ENCODE data around the gene ULK1. TPM values are rescaled to one million over a fixed set of nuclear protein-coding genes. Genes with fewer than 3 reads are reported as not detected.

Gene ULK1
- total RNA-seq, 1 experiment from 2014 or later, result 34.2 TPM

DNA sequence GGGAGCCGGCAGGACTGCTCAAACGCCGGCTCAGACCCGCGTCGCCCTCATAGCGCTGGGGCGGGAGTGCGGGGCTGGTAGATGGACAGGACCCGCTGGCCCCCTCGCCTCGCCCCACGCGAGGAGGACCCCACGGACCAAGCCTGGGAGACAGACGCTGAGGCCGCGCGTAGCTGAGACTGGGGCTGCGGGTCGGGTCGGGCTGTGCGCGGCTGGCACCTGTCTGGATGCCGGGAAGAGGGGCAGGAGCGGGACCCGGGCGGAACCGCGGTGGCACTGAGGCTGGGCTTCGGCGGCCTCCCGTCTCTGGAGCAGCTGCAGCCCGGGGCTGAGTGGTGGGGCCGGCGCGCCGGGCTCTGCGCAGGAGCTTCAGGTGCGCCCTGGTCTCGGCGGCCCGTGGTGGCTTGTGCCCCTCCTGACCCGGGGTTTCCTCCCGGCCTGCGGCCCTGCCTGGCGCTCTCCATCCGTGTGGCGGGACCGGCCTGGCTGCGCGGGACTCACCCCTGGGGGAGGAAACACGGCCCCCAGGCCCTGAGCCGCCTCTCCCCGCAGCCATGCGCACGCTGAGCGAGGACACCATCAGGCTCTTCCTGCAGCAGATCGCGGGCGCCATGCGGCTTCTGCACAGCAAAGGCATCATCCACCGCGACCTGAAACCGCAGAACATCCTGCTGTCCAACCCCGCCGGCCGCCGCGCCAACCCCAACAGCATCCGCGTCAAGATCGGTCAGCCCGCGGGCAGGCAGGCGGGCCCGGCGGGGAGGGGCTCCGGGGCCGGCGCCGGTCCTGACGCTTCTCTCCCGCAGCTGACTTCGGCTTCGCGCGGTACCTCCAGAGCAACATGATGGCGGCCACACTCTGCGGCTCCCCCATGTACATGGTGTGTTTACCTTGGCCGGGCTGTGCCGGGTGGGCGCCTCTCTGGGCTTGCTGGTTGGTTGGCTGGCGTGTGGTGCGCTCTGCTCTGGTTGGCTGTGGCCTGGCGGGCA, 14.0 kb downstream of the ULK1 start:
- no peak for DNase-seq (ENCODE audit: low read depth, low spot score)
- Histone ChIP-seq H3K36me3 (ENCODE audit: control insufficient read depth in 1 of 2, insufficient read depth in 2 of 2, low read length in 2 of 2) (no peaks in the 10 kb centered on the region; a peak in 1 of 4 replicates), H3K27ac (ENCODE audit: low read depth, low read length) (no peak overlapping the region), H3K9ac (ENCODE audit: low read length) (no peak overlapping the region), H4K20me1 (ENCODE audit: insufficient read depth) (no peaks in the 10 kb centered on the region), H3K9me3 (ENCODE audit: control insufficient read depth in 1 of 2, insufficient read depth in 1 of 2, low read depth in 1 of 2, low read length in 2 of 2) (no peaks in the 10 kb centered on the region), H3K27me3 (ENCODE audit: insufficient read depth, low read length) (no peaks in the 10 kb centered on the region), H3K79me2 (ENCODE audit: insufficient read depth, low read length) (no peaks in the 10 kb centered on the region), H3K9me2 (ENCODE audit: insufficient read depth) (no peaks in the 10 kb centered on the region), H3K4me3 (replicated peaks in 1 of 2; ENCODE audit: low read depth in 1 of 2, low read length in 2 of 2) (no peak overlapping the region), H3K4me2 (ENCODE audit: low read length) (no peak overlapping the region), H2AFZ (ENCODE audit: low read depth, low read length, poor library complexity, severe bottlenecking) (no peak overlapping the region), H3K4me1 (ENCODE audit: control insufficient read depth in 1 of 2, insufficient read depth in 2 of 2, low read length in 2 of 2) (peaks cover 12 to 14% of the 10 kb centered on the region in 2 experiments)
- TF ChIP-seq ZNF274 (IDR thresholded peaks at IDR 0.05; ENCODE audit: low read depth, low read length) (no peak), ELF1 (IDR thresholded peaks at IDR 0.05; ENCODE audit: borderline replicate concordance, low read depth) (no peak), CBX3 (IDR thresholded peaks at IDR 0.05; ENCODE audit: low read depth) (no peak)
- no TSS peak for BruUV-seq (replicated peaks)
- intact Hi-C loops (cut with micrococcal nuclease), result no loop called here
- POLR2A ChIA-PET, result no interaction called here
- RAD21 ChIA-PET (ENCODE audit: low non-redundant PET in 1 of 2, low total read pairs in 2 of 2, uncharacterized antibody in 2 of 2, unreplicated experiment in 2 of 2), result no interaction called here
- CTCF ChIA-PET, result no interaction called here
- ATAC-seq, result no peak

DNA sequence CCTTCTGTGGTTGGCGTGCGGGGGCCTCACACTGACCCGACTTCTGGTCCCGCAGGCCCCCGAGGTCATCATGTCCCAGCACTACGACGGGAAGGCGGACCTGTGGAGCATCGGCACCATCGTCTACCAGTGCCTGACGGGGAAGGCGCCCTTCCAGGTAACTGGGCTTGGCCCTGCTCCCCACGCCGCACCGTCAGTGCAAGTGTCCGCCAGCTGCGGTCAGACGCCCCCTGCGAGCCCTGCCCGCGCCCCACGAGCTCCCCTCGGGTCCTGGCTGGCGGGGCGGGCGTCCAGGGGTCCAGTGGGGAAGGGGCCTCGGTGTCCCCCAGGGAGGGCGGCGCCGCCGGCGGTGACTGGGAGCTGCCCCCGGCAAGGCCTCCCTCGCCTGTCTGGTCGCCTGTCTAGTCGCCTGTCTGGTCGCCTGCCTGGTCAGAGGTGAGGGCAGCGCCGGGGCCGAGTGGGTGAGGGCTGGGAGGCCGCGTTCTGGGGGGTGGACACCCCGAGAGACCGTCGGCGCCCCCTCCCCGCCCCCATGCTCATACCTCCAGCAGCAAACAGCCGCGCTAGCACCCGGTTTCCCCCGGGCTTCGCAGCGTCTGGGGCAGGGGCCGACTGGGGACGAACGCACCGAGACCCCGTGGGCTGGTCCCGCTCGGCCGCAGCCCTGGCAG, 14.8 kb downstream of the ULK1 start:
- BruUV-seq (replicated peaks), result no TSS peak
- TF ChIP-seq, protein P1, sequence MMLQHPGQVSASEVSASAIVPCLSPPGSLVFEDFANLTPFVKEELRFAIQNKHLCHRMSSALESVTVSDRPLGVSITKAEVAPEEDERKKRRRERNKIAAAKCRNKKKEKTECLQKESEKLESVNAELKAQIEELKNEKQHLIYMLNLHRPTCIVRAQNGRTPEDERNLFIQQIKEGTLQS (IDR thresholded peaks at IDR 0.05), result no peak
- no peak for TF ChIP-seq EZH2 (IDR thresholded peaks at IDR 0.05)
- TF ChIP-seq POLR2AphosphoS5 (IDR thresholded peaks at IDR 0.05; ENCODE audit: low read depth, low read length), result no peak
- TF ChIP-seq, protein P2, sequence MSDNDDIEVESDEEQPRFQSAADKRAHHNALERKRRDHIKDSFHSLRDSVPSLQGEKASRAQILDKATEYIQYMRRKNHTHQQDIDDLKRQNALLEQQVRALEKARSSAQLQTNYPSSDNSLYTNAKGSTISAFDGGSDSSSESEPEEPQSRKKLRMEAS (IDR thresholded peaks at IDR 0.05), result no peak
- TF ChIP-seq, protein P3, sequence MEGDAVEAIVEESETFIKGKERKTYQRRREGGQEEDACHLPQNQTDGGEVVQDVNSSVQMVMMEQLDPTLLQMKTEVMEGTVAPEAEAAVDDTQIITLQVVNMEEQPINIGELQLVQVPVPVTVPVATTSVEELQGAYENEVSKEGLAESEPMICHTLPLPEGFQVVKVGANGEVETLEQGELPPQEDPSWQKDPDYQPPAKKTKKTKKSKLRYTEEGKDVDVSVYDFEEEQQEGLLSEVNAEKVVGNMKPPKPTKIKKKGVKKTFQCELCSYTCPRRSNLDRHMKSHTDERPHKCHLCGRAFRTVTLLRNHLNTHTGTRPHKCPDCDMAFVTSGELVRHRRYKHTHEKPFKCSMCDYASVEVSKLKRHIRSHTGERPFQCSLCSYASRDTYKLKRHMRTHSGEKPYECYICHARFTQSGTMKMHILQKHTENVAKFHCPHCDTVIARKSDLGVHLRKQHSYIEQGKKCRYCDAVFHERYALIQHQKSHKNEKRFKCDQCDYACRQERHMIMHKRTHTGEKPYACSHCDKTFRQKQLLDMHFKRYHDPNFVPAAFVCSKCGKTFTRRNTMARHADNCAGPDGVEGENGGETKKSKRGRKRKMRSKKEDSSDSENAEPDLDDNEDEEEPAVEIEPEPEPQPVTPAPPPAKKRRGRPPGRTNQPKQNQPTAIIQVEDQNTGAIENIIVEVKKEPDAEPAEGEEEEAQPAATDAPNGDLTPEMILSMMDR (IDR thresholded peaks at IDR 0.05 in 2 of 3, conservative IDR thresholded peaks at IDR 0.05 in 1 of 3; ENCODE audit: borderline replicate concordance in 1 of 3, insufficient read depth in 1 of 3, low read depth in 2 of 3, low read length in 2 of 3), result no peak
- TF ChIP-seq, protein P4, sequence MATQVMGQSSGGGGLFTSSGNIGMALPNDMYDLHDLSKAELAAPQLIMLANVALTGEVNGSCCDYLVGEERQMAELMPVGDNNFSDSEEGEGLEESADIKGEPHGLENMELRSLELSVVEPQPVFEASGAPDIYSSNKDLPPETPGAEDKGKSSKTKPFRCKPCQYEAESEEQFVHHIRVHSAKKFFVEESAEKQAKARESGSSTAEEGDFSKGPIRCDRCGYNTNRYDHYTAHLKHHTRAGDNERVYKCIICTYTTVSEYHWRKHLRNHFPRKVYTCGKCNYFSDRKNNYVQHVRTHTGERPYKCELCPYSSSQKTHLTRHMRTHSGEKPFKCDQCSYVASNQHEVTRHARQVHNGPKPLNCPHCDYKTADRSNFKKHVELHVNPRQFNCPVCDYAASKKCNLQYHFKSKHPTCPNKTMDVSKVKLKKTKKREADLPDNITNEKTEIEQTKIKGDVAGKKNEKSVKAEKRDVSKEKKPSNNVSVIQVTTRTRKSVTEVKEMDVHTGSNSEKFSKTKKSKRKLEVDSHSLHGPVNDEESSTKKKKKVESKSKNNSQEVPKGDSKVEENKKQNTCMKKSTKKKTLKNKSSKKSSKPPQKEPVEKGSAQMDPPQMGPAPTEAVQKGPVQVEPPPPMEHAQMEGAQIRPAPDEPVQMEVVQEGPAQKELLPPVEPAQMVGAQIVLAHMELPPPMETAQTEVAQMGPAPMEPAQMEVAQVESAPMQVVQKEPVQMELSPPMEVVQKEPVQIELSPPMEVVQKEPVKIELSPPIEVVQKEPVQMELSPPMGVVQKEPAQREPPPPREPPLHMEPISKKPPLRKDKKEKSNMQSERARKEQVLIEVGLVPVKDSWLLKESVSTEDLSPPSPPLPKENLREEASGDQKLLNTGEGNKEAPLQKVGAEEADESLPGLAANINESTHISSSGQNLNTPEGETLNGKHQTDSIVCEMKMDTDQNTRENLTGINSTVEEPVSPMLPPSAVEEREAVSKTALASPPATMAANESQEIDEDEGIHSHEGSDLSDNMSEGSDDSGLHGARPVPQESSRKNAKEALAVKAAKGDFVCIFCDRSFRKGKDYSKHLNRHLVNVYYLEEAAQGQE (IDR thresholded peaks at IDR 0.05; ENCODE audit: low read depth), result no peak
- TF ChIP-seq SP1 (IDR thresholded peaks at IDR 0.05; ENCODE audit: low read depth), result no peak
- TF ChIP-seq ZFX (IDR thresholded peaks at IDR 0.05), result no peak
- no peak for TF ChIP-seq CBX3 (IDR thresholded peaks at IDR 0.05; ENCODE audit: low read depth)
- TF ChIP-seq RAD21 (IDR thresholded peaks at IDR 0.05; ENCODE audit: low read depth), result no peak
- TF ChIP-seq ELF1 (IDR thresholded peaks at IDR 0.05; ENCODE audit: borderline replicate concordance, low read depth), result no peak

More for the DNA sequence above, 14.8 kb downstream of the ULK1 start:
- Histone ChIP-seq H3K4me3 (replicated peaks in 1 of 2; ENCODE audit: low read depth in 1 of 2, low read length in 2 of 2) (no peak overlapping the region), H2AFZ (ENCODE audit: low read depth, low read length, poor library complexity, severe bottlenecking) (no peak overlapping the region), H4K20me1 (ENCODE audit: insufficient read depth) (no peaks in the 10 kb centered on the region), H3K27me3 (ENCODE audit: insufficient read depth, low read length) (no peaks in the 10 kb centered on the region), H3K4me1 (ENCODE audit: control insufficient read depth in 1 of 2, insufficient read depth in 2 of 2, low read length in 2 of 2) (peaks cover 12 to 14% of the 10 kb centered on the region in 2 experiments), H3K9me3 (ENCODE audit: control insufficient read depth in 1 of 2, insufficient read depth in 1 of 2, low read depth in 1 of 2, low read length in 2 of 2) (no peaks in the 10 kb centered on the region), H3K79me2 (ENCODE audit: insufficient read depth, low read length) (no peaks in the 10 kb centered on the region), H3K36me3 (ENCODE audit: control insufficient read depth in 1 of 2, insufficient read depth in 2 of 2, low read length in 2 of 2) (peaks cover 0 to 2% of the 10 kb centered on the region in 2 experiments; a peak in 1 of 4 replicates), H3K9me2 (ENCODE audit: insufficient read depth) (no peaks in the 10 kb centered on the region), H3K4me2 (ENCODE audit: low read length) (no peak overlapping the region), H3K27ac (ENCODE audit: low read depth, low read length) (no peak overlapping the region), H3K9ac (ENCODE audit: low read length) (no peak overlapping the region)
- no peak for ATAC-seq
- POLR2A ChIA-PET, result no interaction called here
- RAD21 ChIA-PET (ENCODE audit: low non-redundant PET in 1 of 2, low total read pairs in 2 of 2, uncharacterized antibody in 2 of 2, unreplicated experiment in 2 of 2), result no interaction called here
- intact Hi-C loops (cut with micrococcal nuclease), result no loop called here
- DNase-seq (ENCODE audit: low read depth, low spot score), result no peak
- CTCF ChIA-PET, result no interaction called here

Data from HCT116 (cell line).